Measurements from ENCODE around the gene HNMT.
"Not testable (repeated sequence)": the region's sequence is repeated elsewhere in the genome, so short reads cannot be mapped to it uniquely, and the experiment has no call there.

DNA sequence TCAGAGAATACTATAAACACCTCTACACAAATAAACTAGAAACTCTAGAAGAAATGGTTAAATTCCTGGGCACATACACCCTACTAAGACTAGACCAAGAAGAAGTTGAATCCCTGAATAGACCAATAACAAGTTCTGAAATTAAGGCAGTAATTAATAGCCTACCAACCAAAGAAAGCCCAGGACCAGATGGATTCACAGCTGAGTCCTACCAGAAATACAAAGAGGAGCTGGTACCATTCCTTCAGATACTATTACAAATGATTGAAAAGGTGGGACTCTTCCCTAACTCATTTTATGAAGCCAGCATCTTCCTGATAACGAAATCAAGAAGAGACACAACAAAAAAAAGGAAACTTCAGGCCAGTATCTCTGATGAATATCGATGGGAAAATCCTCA is 31.1 kb downstream of the HNMT start:
- TF ChIP-seq POLR2A (IDR thresholded peaks at IDR 0.05): not testable (repeated sequence)
- TF ChIP-seq, protein P1, sequence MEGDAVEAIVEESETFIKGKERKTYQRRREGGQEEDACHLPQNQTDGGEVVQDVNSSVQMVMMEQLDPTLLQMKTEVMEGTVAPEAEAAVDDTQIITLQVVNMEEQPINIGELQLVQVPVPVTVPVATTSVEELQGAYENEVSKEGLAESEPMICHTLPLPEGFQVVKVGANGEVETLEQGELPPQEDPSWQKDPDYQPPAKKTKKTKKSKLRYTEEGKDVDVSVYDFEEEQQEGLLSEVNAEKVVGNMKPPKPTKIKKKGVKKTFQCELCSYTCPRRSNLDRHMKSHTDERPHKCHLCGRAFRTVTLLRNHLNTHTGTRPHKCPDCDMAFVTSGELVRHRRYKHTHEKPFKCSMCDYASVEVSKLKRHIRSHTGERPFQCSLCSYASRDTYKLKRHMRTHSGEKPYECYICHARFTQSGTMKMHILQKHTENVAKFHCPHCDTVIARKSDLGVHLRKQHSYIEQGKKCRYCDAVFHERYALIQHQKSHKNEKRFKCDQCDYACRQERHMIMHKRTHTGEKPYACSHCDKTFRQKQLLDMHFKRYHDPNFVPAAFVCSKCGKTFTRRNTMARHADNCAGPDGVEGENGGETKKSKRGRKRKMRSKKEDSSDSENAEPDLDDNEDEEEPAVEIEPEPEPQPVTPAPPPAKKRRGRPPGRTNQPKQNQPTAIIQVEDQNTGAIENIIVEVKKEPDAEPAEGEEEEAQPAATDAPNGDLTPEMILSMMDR (IDR thresholded peaks at IDR 0.05): not testable (repeated sequence)
